Tibial nerve (tissue), 4 donors: ENCODE measurements around the gene FUT8. TPM values are rescaled to one million over a fixed set of nuclear protein-coding genes. Genes with fewer than 3 reads are reported as not detected.

Experiments used
- DNase-seq, 2 donors: peaks; one replicate each; pipeline ENCODE4 v3.0.0-alpha.2; 2019; ENCODE audit warnings: low spot score in 2 of 2
- H3K27ac ChIP-seq, 4 donors: fragments of 200-600 bp; sonication (generic) in 3 of 4; one replicate each; pipeline ENCODE4 v1.5.1; 2017 to 2019; ENCODE audit warnings: mild to moderate bottlenecking in 1 of 4
- H3K27me3 ChIP-seq, 2 donors: fragments of 200-600 bp; sonication (generic) in 1 of 2; one replicate each; pipeline versions ENCODE4 v1.5.1 to v1.6.0; 2017 to 2019
- H3K36me3 ChIP-seq, 3 donors: fragments of 200-600 bp; sonication (generic); one replicate each; pipeline ENCODE4 v1.5.1; 2018 to 2019
- H3K4me1 ChIP-seq, 4 donors: fragments of 200-600 bp; sonication (generic) in 3 of 4; one replicate each; pipeline ENCODE4 v1.5.1; 2017 to 2019
- H3K4me3 ChIP-seq, 4 donors: fragments of 200-600 bp; sonication (generic) in 3 of 4; one replicate each; pipeline ENCODE4 v1.5.1; 2017 to 2019; ENCODE audit warnings: mild to moderate bottlenecking in 1 of 4, moderate library complexity in 1 of 4
- H3K9me3 ChIP-seq, 4 donors: fragments of 200-600 bp; sonication (generic) in 3 of 4; one replicate each; pipeline ENCODE4 v1.5.1; 2017 to 2019
- EP300 ChIP-seq, 2 donors: sonication (generic); formaldehyde crosslinking; IDR thresholded peaks; one replicate each; pipeline ENCODE4 v1.6.1; 2017; ENCODE audit warnings: antibody characterized with exemption in 2 of 2, mild to moderate bottlenecking in 1 of 2
- POLR2A ChIP-seq, 2 donors: fragments of 450-650 bp; IDR thresholded peaks; one replicate each; pipeline ENCODE4 v1.6.1; 2017; ENCODE audit warnings: antibody characterized with exemption in 2 of 2, mild to moderate bottlenecking in 2 of 2, moderate library complexity in 2 of 2
- WGBS, 2 donors: methylation state at CpG; one replicate each; pipeline ENCODE4 v1.1.5; 2018; 5-methylcytosine and 5-hydroxymethylcytosine counted together
- total RNA-seq, 4 donors: library from RNA; depleted of rRNA; stranded (reverse); fragments of >200 nt; gene quantifications; one replicate each; pipeline ENCODE4 v1.1.0, GENCODE V29; 2016
- TF ChIP-seq, protein P1 (sequence below), 5 experiments: fragments of 200-600 bp in 3 of 5; fragments of 450-650 bp in 2 of 5; sonication (generic) in 3 of 5; IDR thresholded peaks; one replicate each; pipeline ENCODE4 v1.5.1; 2016 to 2019; ENCODE audit warnings: antibody characterized with exemption in 5 of 5, mild to moderate bottlenecking in 3 of 5, moderate library complexity in 2 of 5

Gene FUT8
- total RNA-seq, result 100 to 1,000 TPM in 1 of 4 donors, 10 to 100 TPM in 3; 69.6 to 114 (median 91.2) TPM

DNA sequence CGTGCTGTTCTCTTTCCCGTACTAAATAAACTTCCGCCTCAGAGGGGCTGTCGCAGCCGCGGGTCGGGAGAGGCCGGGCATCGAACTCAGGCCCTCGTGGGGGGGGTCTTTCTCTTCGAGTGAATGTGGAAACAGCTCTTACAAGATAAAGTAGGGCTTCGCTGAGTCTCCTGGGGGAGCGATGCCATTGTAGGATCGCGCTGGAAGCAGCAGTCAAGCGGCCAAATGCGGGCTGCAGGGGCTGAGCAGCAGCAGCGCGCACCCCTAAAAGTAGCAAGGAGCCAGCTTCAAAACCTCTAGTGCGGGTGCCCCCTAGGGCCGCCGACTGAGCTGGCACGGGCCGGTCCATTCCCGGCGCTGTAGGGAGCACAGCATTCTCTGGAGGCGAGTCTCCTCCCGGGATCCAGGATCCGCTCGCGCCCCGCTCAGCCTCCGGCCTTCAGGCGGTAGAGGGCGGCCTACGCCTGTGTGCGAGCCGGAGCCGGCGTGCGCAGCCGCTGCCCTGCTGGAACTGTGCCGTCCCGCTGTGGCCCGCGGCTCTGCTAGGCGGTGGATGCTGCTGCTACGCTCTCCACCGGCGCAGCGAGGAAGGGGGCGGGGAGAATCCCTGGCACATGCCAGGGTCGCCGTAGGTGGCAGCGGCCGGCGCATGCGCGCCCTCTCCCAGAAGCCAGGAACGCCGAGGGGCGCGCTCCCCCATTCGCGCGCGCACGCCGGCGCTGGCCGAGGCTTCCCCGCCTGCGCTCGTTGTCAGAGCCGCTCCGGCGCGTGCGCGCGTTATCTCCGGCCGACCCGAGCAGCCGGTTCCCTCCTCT, at the start of gene FUT8:
TSS of gene FUT8 (plus strand) at position 699 of the 815 bp plus-strand sequence. CDS start 148,834 bp downstream, outside the sequence.
- WGBS, 2 donors, result 0% methylated on average over 39 to 84 of the region's 85 CpGs
- no peaks in the 10 kb centered on the region for H3K27me3 ChIP-seq

DNA sequence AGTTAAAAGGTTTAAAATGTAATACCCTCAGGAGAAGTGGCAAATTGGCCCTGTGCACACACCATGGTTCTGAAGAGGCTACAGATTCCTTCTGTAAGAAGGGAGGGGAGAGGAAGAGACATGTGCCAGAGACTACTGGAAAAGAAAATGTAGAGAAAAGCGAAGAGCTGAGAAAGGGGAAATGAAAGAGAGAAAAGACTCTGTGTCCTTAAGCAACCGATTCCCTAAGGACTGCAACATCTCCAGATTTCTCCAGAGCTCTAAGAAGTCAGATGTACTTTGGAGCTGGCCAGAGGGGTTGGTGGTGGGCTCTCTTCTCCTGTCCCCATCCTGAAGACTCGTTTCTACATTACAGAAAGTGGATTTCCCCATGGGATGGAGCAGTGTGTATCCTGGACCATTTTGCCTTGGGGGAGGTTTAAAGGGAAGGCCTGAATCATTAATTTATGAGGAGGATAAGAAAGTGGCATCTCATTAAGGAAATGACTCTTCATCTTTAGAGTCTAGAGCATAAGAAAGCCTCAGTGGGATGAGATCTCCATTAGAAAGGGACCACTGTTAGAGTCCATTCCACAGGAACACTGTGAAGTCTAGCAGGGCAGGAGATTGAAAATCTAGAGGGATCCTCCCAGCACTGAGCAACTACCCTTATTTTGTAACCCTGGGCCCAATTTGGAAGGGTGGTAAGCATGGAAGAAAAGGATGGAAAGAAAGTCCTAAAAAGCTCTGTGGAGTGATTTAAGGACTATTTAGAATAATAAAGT, 45.5 kb upstream of the FUT8 start:
- 74 to 83% methylated on average over 3 of the region's 3 CpGs for WGBS, 2 donors
- peaks cover 0 to 5% (median 0%) of the 10 kb centered on the region in 4 donors for H3K4me1 ChIP-seq
- H3K9me3 ChIP-seq, result no peaks in the 10 kb centered on the region
- H3K4me3 ChIP-seq, result no peak overlapping the region
- no peaks in the 10 kb centered on the region for H3K27me3 ChIP-seq
- no peak overlapping the region for H3K27ac ChIP-seq
- no peak for DNase-seq
- TF ChIP-seq, protein P1, sequence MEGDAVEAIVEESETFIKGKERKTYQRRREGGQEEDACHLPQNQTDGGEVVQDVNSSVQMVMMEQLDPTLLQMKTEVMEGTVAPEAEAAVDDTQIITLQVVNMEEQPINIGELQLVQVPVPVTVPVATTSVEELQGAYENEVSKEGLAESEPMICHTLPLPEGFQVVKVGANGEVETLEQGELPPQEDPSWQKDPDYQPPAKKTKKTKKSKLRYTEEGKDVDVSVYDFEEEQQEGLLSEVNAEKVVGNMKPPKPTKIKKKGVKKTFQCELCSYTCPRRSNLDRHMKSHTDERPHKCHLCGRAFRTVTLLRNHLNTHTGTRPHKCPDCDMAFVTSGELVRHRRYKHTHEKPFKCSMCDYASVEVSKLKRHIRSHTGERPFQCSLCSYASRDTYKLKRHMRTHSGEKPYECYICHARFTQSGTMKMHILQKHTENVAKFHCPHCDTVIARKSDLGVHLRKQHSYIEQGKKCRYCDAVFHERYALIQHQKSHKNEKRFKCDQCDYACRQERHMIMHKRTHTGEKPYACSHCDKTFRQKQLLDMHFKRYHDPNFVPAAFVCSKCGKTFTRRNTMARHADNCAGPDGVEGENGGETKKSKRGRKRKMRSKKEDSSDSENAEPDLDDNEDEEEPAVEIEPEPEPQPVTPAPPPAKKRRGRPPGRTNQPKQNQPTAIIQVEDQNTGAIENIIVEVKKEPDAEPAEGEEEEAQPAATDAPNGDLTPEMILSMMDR (IDR thresholded peaks at IDR 0.05), result no peak
- TF ChIP-seq EP300 (IDR thresholded peaks at IDR 0.05) (no peak), POLR2A (IDR thresholded peaks at IDR 0.05) (no peak)
- no peaks in the 10 kb centered on the region for H3K36me3 ChIP-seq

More for the DNA sequence above, at the start of gene FUT8:
- H3K4me1 ChIP-seq, result peaks cover 0 to 28% (median 9%) of the 10 kb centered on the region in 4 donors
- peak; percentile 85 to 88 for DNase-seq
- no peaks in the 10 kb centered on the region for H3K36me3 ChIP-seq
- peak within 1 kb of the TSS; percentile 95 to 98 (median 96) for H3K27ac ChIP-seq
- H3K9me3 ChIP-seq, result no peaks in the 10 kb centered on the region
- H3K4me3 ChIP-seq, result peak within 1 kb of the TSS; percentile 87 to 97 (median 94)
- TF ChIP-seq, protein P1 (IDR thresholded peaks at IDR 0.05), result peak; percentile 51 to 74 (median 56)
- TF ChIP-seq POLR2A (IDR thresholded peaks at IDR 0.05) (peak; percentile 82 to 84), EP300 (IDR thresholded peaks at IDR 0.05) (peak; percentile 12 to 95)

DNA sequence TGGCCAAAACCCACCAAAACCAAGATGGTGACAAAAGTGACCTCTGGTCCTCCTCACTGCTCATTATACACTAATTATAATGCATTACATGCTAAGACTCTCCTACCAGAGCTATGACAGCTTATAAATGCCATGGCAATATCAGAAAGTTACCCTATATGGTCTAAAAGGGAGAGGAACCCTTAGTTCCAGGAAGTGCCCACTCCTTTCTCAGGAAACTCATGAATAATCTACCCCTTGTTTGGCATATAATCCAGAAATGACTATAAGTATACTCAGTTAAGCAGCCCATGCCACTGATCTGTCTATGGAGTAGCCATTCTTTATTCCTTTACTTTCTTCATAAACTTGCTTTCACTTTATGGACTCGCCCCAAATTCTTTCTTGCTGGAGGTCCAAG, 43.0 kb upstream of the FUT8 start:
- 93 to 100% methylated on average over 1 of the region's 1 CpG for WGBS, 2 donors
- H3K27ac ChIP-seq, result no peak overlapping the region
- DNase-seq, result no peak

DNA sequence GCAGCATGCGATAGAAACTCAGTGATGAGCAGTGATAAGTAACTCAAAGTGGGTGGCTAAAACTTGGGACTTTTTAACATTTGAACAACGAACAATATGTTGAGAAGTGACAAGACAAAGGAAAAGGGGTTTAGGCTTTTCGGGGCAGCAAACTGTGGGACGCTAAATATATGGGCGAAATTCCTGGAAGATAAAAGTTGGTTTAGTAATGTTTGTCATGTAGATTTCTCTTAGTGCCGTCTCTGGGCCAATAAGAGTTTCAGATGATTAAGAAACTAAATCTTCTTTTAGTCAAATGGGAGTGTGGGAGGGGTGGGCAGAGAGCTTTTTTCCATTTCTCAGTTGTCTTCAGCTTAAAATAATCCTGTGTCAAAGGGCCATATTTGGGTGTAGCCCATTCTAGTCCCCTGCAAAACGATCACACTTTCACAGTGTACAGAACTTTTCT, 41.7 kb upstream of the FUT8 start:
- 72 to 76% methylated on average over 7 of the region's 7 CpGs for WGBS, 2 donors
- Histone ChIP-seq H3K36me3 (no peaks in the 10 kb centered on the region), H3K9me3 (no peaks in the 10 kb centered on the region), H3K27me3 (no peaks in the 10 kb centered on the region), H3K4me1 (no peaks in the 10 kb centered on the region), H3K27ac (no peak overlapping the region), H3K4me3 (no peak overlapping the region)
- no peak for TF ChIP-seq POLR2A (IDR thresholded peaks at IDR 0.05)
- no peak for TF ChIP-seq EP300 (IDR thresholded peaks at IDR 0.05)
- TF ChIP-seq, protein P1 (IDR thresholded peaks at IDR 0.05), result no peak
- no peak for DNase-seq

More for the DNA sequence above, 43.0 kb upstream of the FUT8 start:
- H3K4me3 ChIP-seq, result no peak overlapping the region
- H3K27me3 ChIP-seq, result no peaks in the 10 kb centered on the region
- no peaks in the 10 kb centered on the region for H3K4me1 ChIP-seq
- H3K36me3 ChIP-seq, result no peaks in the 10 kb centered on the region
- no peaks in the 10 kb centered on the region for H3K9me3 ChIP-seq
- TF ChIP-seq POLR2A (IDR thresholded peaks at IDR 0.05) (no peak), EP300 (IDR thresholded peaks at IDR 0.05) (no peak)
- TF ChIP-seq, protein P1 (IDR thresholded peaks at IDR 0.05), result no peak
